Skin of body (tissue), 2 donors: Measurements from ENCODE around the gene AMZ1. TPM values are rescaled to one million over a fixed set of nuclear protein-coding genes. Genes with fewer than 3 reads are reported as not detected.
"Not testable (repeated sequence)": the region's sequence is repeated elsewhere in the genome, so short reads cannot be mapped to it uniquely, and the experiment has no call there.

ENCODE experiments used
- DNase-seq: peaks from one replicate; lab custom pipeline; 2025; lab: John Stamatoyannopoulos, UW
- total RNA-seq: library from RNA; depleted of rRNA; stranded (reverse); fragments of >200 nt; gene quantifications from one replicate; pipeline ENCODE4 v1.2.3, GENCODE V29; 2014

The AMZ1 gene
- total RNA-seq, 1 donor from 2014 or later, result 0.30 TPM

- DNase-seq, result no peak
These were observed 21.3 kb upstream of the AMZ1 start for GRCh38 chr7:2666588-2667250.

GRCh38 chr7:2667843-2668242 is 20.2 kb upstream of the AMZ1 start:
- DNase-seq, result no peak

- no peak for DNase-seq
These were observed 19.6 kb upstream of the AMZ1 start for GRCh38 chr7:2668401-2668800.

- no peak for DNase-seq
These were observed 17.8 kb upstream of the AMZ1 start for GRCh38 chr7:2670171-2670570.

- DNase-seq, result no peak
These were observed 17.1 kb upstream of the AMZ1 start for GRCh38 chr7:2670720-2671391.

- DNase-seq, result not testable (repeated sequence)
These were observed 14.8 kb upstream of the AMZ1 start for GRCh38 chr7:2673214-2673613.

- DNase-seq, result no peak
These were observed 14.1 kb upstream of the AMZ1 start for GRCh38 chr7:2673934-2674333.

- no peak for DNase-seq
These were observed 12.7 kb upstream of the AMZ1 start for GRCh38 chr7:2675256-2675764.

GRCh38 chr7:2676576-2676975 is 11.4 kb upstream of the AMZ1 start:
- not testable (repeated sequence) for DNase-seq

GRCh38 chr7:2678454-2678853 is 9.5 kb upstream of the AMZ1 start:
- DNase-seq, result not testable (repeated sequence)

- DNase-seq, result not testable (repeated sequence)
These were observed 8.6 kb upstream of the AMZ1 start for GRCh38 chr7:2679135-2680127.

GRCh38 chr7:2680256-2680655 is 7.7 kb upstream of the AMZ1 start:
- no peak for DNase-seq

- DNase-seq, result no peak
These were observed 7.1 kb upstream of the AMZ1 start for GRCh38 chr7:2680792-2681490.

- DNase-seq, result no peak
These were observed 5.8 kb upstream of the AMZ1 start for GRCh38 chr7:2681929-2682799.

- no peak for DNase-seq
These were observed 3.5 kb upstream of the AMZ1 start for GRCh38 chr7:2684501-2684900.

GRCh38 chr7:2686101-2686500 is 1.9 kb upstream of the AMZ1 start:
- no peak for DNase-seq

GRCh38 chr7:2687338-2687869 is 598 bp upstream of the AMZ1 start:
- no peak for DNase-seq

- no peak for DNase-seq
These were observed 674 bp downstream of the AMZ1 start for GRCh38 chr7:2688409-2689342.

- no peak for DNase-seq
These were observed 1.4 kb downstream of the AMZ1 start for GRCh38 chr7:2689343-2689847.
